GM12865 (cell line): ENCODE measurements around the gene SPINT2.

Source experiments
- DNase-seq: peaks from one replicate; pipeline ENCODE4 v3.0.0; 2010; ENCODE audit warnings: low read depth
- H3K4me3 ChIP-seq: 2 replicates; pipeline ENCODE4 v1.5.1; 2011; ENCODE audit warnings: mild to moderate bottlenecking, low read depth, low read length, control low read depth
- TF ChIP-seq, protein P1 (sequence below): IDR thresholded peaks from 2 replicates; pipeline ENCODE4 v1.5.1; 2011; ENCODE audit warnings: low read length, control low read depth, low read depth, inconsistent platforms; ENCODE audit not compliant: insufficient read depth; ENCODE audit errors: missing control alignments

SPINT2 gene

GRCh38 chr19:38320969-38321339, 56.6 kb downstream of the SPINT2 start:
- no peak overlapping the region for H3K4me3 ChIP-seq
- no peak for DNase-seq
- TF ChIP-seq, protein P1, sequence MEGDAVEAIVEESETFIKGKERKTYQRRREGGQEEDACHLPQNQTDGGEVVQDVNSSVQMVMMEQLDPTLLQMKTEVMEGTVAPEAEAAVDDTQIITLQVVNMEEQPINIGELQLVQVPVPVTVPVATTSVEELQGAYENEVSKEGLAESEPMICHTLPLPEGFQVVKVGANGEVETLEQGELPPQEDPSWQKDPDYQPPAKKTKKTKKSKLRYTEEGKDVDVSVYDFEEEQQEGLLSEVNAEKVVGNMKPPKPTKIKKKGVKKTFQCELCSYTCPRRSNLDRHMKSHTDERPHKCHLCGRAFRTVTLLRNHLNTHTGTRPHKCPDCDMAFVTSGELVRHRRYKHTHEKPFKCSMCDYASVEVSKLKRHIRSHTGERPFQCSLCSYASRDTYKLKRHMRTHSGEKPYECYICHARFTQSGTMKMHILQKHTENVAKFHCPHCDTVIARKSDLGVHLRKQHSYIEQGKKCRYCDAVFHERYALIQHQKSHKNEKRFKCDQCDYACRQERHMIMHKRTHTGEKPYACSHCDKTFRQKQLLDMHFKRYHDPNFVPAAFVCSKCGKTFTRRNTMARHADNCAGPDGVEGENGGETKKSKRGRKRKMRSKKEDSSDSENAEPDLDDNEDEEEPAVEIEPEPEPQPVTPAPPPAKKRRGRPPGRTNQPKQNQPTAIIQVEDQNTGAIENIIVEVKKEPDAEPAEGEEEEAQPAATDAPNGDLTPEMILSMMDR, result no peak

GRCh38 chr19:38321646-38322196, 57.3 kb downstream of the SPINT2 start:
- H3K4me3 ChIP-seq, result no peak overlapping the region
- TF ChIP-seq, protein P1, result no peak
- no peak for DNase-seq

DNA sequence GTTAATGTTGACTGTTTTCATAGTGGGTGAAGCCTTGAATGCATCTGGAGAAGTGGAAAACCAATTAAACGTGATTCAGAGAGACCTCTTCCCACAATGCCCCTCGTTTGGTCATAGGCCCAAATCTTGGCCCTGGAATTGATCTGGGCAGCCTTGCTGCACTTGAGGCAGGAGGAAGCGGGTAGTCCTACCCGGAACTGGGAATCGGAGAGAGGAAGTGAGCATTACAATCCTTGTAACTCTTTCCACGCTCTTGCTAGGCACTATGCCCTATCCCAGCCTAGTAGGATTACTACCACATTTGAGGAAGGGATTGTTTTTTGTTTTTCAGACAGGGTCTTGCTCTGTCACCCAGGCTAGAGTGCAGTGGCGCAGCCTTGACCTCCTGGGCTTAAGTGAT, 58.9 kb downstream of the SPINT2 start:
- TF ChIP-seq, protein P1, result no peak
- H3K4me3 ChIP-seq, result no peak overlapping the region
- no peak for DNase-seq

DNA sequence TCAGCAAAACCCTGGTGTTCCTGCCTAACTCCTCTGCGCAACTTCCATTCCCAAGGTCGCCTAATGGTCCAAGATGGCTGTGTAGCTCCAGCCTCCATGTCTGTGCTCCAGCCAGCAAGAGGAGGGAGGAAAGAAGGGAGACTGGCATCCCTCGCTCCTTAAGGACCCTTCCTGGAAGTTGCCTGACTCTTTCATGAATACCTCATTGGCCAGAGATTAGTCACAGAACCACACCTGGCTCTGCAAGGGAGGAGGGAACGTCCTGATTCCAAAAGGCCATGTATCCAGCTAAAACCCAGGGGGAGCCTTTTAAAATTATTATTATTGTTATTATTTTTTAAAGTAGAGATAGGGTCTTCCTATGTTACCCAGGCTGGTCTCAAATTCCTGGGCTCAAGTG, 60.1 kb downstream of the SPINT2 start:
- no peak for DNase-seq
- TF ChIP-seq, protein P1, result no peak
- no peak overlapping the region for H3K4me3 ChIP-seq

DNA sequence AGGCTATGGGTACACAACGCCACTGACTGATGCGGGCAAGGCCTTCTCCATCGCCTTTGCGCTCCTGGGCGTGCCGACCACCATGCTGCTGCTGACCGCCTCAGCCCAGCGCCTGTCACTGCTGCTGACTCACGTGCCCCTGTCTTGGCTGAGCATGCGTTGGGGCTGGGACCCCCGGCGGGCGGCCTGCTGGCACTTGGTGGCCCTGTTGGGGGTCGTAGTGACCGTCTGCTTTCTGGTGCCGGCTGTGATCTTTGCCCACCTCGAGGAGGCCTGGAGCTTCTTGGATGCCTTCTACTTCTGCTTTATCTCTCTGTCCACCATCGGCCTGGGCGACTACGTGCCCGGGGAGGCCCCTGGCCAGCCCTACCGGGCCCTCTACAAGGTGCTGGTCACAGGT, 62.2 kb downstream of the SPINT2 start:
- H3K4me3 ChIP-seq, result no peak overlapping the region
- DNase-seq, result no peak
- TF ChIP-seq, protein P1, result no peak

DNA sequence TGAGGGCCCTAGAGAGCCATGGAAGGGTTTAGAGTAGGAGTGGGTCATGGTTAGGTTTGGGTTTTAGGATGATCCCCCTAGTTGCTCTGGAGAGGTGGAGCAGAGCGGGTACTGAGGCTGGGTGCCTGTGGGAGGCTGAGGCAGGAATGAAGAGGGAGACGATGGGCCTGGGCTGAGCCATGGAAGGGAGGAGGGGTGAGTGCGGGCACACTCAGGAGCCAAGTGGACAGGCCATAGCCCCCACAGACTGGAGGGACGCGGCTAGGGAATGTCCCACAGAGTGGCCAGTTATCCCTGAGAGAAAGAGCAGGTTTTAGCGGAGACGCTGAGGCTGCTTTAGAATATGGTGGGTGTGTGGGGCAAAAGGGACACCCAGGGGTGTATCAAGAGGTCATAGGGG, 65.3 kb downstream of the SPINT2 start:
- no peak overlapping the region for H3K4me3 ChIP-seq
- DNase-seq, result no peak
- TF ChIP-seq, protein P1, result no peak

DNA sequence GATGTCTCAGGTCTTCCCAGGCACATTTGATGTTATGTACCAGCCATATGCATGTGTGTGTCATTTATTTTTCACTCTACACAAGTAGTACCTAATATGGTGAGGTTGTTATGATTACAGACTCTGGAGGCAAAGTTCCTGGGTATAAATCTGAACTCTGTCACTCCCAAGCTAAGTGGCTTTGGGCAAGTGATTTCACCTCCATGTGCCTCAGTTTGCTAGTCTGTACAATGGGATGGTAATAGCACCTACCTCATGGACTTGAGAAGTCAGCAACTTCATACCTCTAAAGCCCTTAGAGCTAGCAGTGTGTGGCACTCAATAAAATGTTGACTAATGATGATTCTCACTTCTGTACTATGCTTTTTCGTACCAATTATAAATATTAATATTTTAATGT, 67.4 kb downstream of the SPINT2 start:
- no peak overlapping the region for H3K4me3 ChIP-seq

More for the DNA sequence above, 67.4 kb downstream of the SPINT2 start:
- TF ChIP-seq, protein P1, result no peak
- no peak for DNase-seq
